Memory B cell (primary cell): Measurements from ENCODE around the gene UBA6.
"Not testable (repeated sequence)": the region's sequence is repeated elsewhere in the genome, so short reads cannot be mapped to it uniquely, and the experiment has no call there.

Experiments
- ATAC-seq: fragments of 150-1000 bp; cut with Tn5 transposase; 2 replicates; pipeline ENCODE4 v1.10.0; 2021; ENCODE audit warnings: low read depth, mild to moderate bottlenecking, moderate library complexity
- DNase-seq, 2 donors: peaks; one replicate each; pipeline ENCODE4 v3.0.0; 2022; ENCODE audit warnings: low spot score in 2 of 2
- H3K27ac Mint-ChIP-seq: one replicate; pipeline ENCODE4 v1.8.0; 2022; ENCODE audit warnings: mild to moderate bottlenecking, moderate library complexity, mixed read lengths
- H3K27me3 Mint-ChIP-seq: one replicate; pipeline ENCODE4 v1.8.0; 2022; ENCODE audit warnings: mixed read lengths
- H3K36me3 Mint-ChIP-seq: one replicate; pipeline ENCODE4 v1.8.0; 2022; ENCODE audit warnings: mild to moderate bottlenecking, mixed read lengths
- H3K4me1 Mint-ChIP-seq: one replicate; pipeline ENCODE4 v1.8.0; 2022; ENCODE audit warnings: mixed read lengths
- H3K4me3 Mint-ChIP-seq: one replicate; pipeline ENCODE4 v1.8.0; 2022; ENCODE audit warnings: mild to moderate bottlenecking, moderate library complexity, mixed read lengths
- H3K9me3 Mint-ChIP-seq: one replicate; pipeline ENCODE4 v1.8.0; 2022; ENCODE audit warnings: mixed read lengths

UBA6 gene

GRCh38 chr4:67721770-67722597, 21.0 kb upstream of the UBA6 start:
- ATAC-seq: no peak
- Mint-ChIP-seq H3K27me3 (no peaks in the 10 kb centered on the region), H3K36me3 (peaks cover 6% of the 10 kb centered on the region), H3K9me3 (no peaks in the 10 kb centered on the region), H3K4me1 (no peaks in the 10 kb centered on the region), H3K4me3 (no peak overlapping the region), H3K27ac (no peak overlapping the region)
- no peak for DNase-seq

GRCh38 chr4:67721315-67721769, 20.4 kb upstream of the UBA6 start:
- Mint-ChIP-seq H3K4me3 (no peak overlapping the region), H3K4me1 (no peaks in the 10 kb centered on the region), H3K36me3 (peaks cover 9% of the 10 kb centered on the region), H3K9me3 (no peaks in the 10 kb centered on the region), H3K27me3 (no peaks in the 10 kb centered on the region), H3K27ac (no peak overlapping the region)
- no peak for DNase-seq
- no peak for ATAC-seq

GRCh38 chr4:67719953-67720617, 19.1 kb upstream of the UBA6 start:
- ATAC-seq (no peak), DNase-seq (no peak)
- Mint-ChIP-seq H3K36me3 (peaks cover 9% of the 10 kb centered on the region), H3K4me1 (no peaks in the 10 kb centered on the region), H3K4me3 (no peak overlapping the region), H3K27ac (no peak overlapping the region), H3K27me3 (no peaks in the 10 kb centered on the region), H3K9me3 (no peaks in the 10 kb centered on the region)

GRCh38 chr4:67718848-67719247, 17.9 kb upstream of the UBA6 start:
- H3K4me3 Mint-ChIP-seq: no peak overlapping the region
- H3K9me3 Mint-ChIP-seq: no peaks in the 10 kb centered on the region
- peaks cover 9% of the 10 kb centered on the region for H3K36me3 Mint-ChIP-seq
- no peak overlapping the region for H3K27ac Mint-ChIP-seq
- DNase-seq: no peak
- ATAC-seq: no peak
- no peaks in the 10 kb centered on the region for H3K4me1 Mint-ChIP-seq
- H3K27me3 Mint-ChIP-seq: no peaks in the 10 kb centered on the region

GRCh38 chr4:67717586-67717985, 16.6 kb upstream of the UBA6 start:
- Mint-ChIP-seq H3K27ac (no peak overlapping the region), H3K4me1 (no peaks in the 10 kb centered on the region), H3K36me3 (peaks cover 12% of the 10 kb centered on the region), H3K27me3 (no peaks in the 10 kb centered on the region), H3K4me3 (no peak overlapping the region), H3K9me3 (no peaks in the 10 kb centered on the region)
- ATAC-seq: no peak
- no peak for DNase-seq

- Mint-ChIP-seq H3K27ac (no peak overlapping the region), H3K9me3 (no peaks in the 10 kb centered on the region), H3K4me3 (no peak overlapping the region), H3K4me1 (peaks cover 3% of the 10 kb centered on the region), H3K36me3 (peaks cover 12% of the 10 kb centered on the region), H3K27me3 (no peaks in the 10 kb centered on the region)
- ATAC-seq (no peak), DNase-seq (no peak)
These were observed 14.0 kb upstream of the UBA6 start for GRCh38 chr4:67714955-67715354.

- ATAC-seq: no peak
- no peaks in the 10 kb centered on the region for H3K27me3 Mint-ChIP-seq
- peaks cover 12% of the 10 kb centered on the region for H3K36me3 Mint-ChIP-seq
- no peak for DNase-seq
- H3K27ac Mint-ChIP-seq: no peak overlapping the region
- H3K9me3 Mint-ChIP-seq: no peaks in the 10 kb centered on the region
- peaks cover 3% of the 10 kb centered on the region for H3K4me1 Mint-ChIP-seq
- H3K4me3 Mint-ChIP-seq: no peak overlapping the region
These were observed 13.3 kb upstream of the UBA6 start for GRCh38 chr4:67714248-67714583.

- H3K9me3 Mint-ChIP-seq: no peaks in the 10 kb centered on the region
- no peak for ATAC-seq
- no peak for DNase-seq
- H3K36me3 Mint-ChIP-seq: peaks cover 12% of the 10 kb centered on the region
- no peak overlapping the region for H3K27ac Mint-ChIP-seq
- peaks cover 3% of the 10 kb centered on the region for H3K4me1 Mint-ChIP-seq
- no peaks in the 10 kb centered on the region for H3K27me3 Mint-ChIP-seq
- no peak overlapping the region for H3K4me3 Mint-ChIP-seq
These were observed 12.7 kb upstream of the UBA6 start for GRCh38 chr4:67713529-67714247.

GRCh38 chr4:67712650-67713528, 11.9 kb upstream of the UBA6 start:
- no peak for DNase-seq
- H3K4me1 Mint-ChIP-seq: peaks cover 8% of the 10 kb centered on the region
- H3K27ac Mint-ChIP-seq: no peak overlapping the region
- H3K36me3 Mint-ChIP-seq: peaks cover 17% of the 10 kb centered on the region
- H3K27me3 Mint-ChIP-seq: no peaks in the 10 kb centered on the region
- no peak overlapping the region for H3K4me3 Mint-ChIP-seq
- H3K9me3 Mint-ChIP-seq: peaks cover 2% of the 10 kb centered on the region
- no peak for ATAC-seq

GRCh38 chr4:67712000-67712625, 11.2 kb upstream of the UBA6 start:
- Mint-ChIP-seq H3K27ac (no peak overlapping the region), H3K9me3 (peaks cover 2% of the 10 kb centered on the region), H3K4me3 (no peak overlapping the region), H3K4me1 (peaks cover 10% of the 10 kb centered on the region), H3K27me3 (no peaks in the 10 kb centered on the region), H3K36me3 (peaks cover 17% of the 10 kb centered on the region)
- ATAC-seq: no peak
- no peak for DNase-seq

- H3K4me3 Mint-ChIP-seq, H3K27ac Mint-ChIP-seq, DNase-seq, H3K27me3 Mint-ChIP-seq, H3K9me3 Mint-ChIP-seq, ATAC-seq: not testable (repeated sequence)
- H3K36me3 Mint-ChIP-seq: peaks cover 33% of the 10 kb centered on the region
- H3K4me1 Mint-ChIP-seq: peaks cover 30% of the 10 kb centered on the region
These were observed 5.7 kb upstream of the UBA6 start for GRCh38 chr4:67706682-67707081.

GRCh38 chr4:67704843-67705242, 3.9 kb upstream of the UBA6 start:
- Mint-ChIP-seq H3K27me3 (no peaks in the 10 kb centered on the region), H3K36me3 (peaks cover 29% of the 10 kb centered on the region), H3K27ac (no peak overlapping the region), H3K4me1 (peaks cover 29% of the 10 kb centered on the region), H3K9me3 (peaks cover 5% of the 10 kb centered on the region), H3K4me3 (no peak overlapping the region)
- ATAC-seq (no peak), DNase-seq (no peak)

- Mint-ChIP-seq H3K4me1 (peaks cover 34% of the 10 kb centered on the region), H3K9me3 (peaks cover 3% of the 10 kb centered on the region), H3K4me3 (peak overlapping the region; percentile 19), H3K27me3 (no peaks in the 10 kb centered on the region), H3K27ac (no peak overlapping the region), H3K36me3 (peaks cover 23% of the 10 kb centered on the region)
- ATAC-seq: no peak
- no peak for DNase-seq
These were observed 1.2 kb upstream of the UBA6 start for GRCh38 chr4:67702166-67702565.
